OCI-LY1 (cell line): ENCODE measurements around the gene FARS2.

ENCODE experiments used
- H2AFZ ChIP-seq: fragments of 200-600 bp; sonication (generic), shearing (Covaris generic); 2 replicates; pipeline ENCODE4 v1.6.0; 2014; ENCODE audit warnings: antibody characterized with exemption, mild to moderate bottlenecking, low read length
- H3F3A ChIP-seq: fragments of 200-600 bp; sonication (generic), shearing (Covaris generic); 2 replicates; pipeline ENCODE4 v1.6.0; 2014; ENCODE audit warnings: mild to moderate bottlenecking, antibody characterized with exemption, low read length, moderate library complexity; ENCODE audit not compliant: insufficient read depth
- H3K27ac ChIP-seq: fragments of 200-600 bp; sonication (generic); 2 replicates; pipeline ENCODE4 v1.5.1; 2014; ENCODE audit warnings: low read length, mixed run types, mild to moderate bottlenecking, low read depth; ENCODE audit not compliant: poor library complexity, severe bottlenecking
- H3K27me3 ChIP-seq: fragments of 200-600 bp; sonication (generic); 2 replicates; pipeline ENCODE4 v1.6.0; 2014; ENCODE audit warnings: antibody characterized with exemption, mild to moderate bottlenecking, low read length, moderate library complexity; ENCODE audit not compliant: insufficient read depth
- H3K36me3 ChIP-seq: fragments of 200-600 bp; sonication (generic); 2 replicates; pipeline ENCODE4 v1.6.1; 2014; ENCODE audit warnings: mild to moderate bottlenecking, antibody characterized with exemption, low read length, moderate library complexity, mixed read lengths; ENCODE audit not compliant: insufficient read depth
- H3K4me1 ChIP-seq: fragments of 200-600 bp; sonication (generic); 2 replicates; pipeline ENCODE4 v1.5.1; 2014; ENCODE audit warnings: mild to moderate bottlenecking, low read length, moderate library complexity; ENCODE audit not compliant: insufficient read depth, severe bottlenecking
- H3K4me2 ChIP-seq: fragments of 200-600 bp; sonication (generic), shearing (Covaris generic); 2 replicates; pipeline ENCODE4 v1.6.1; 2014; ENCODE audit warnings: low read length
- H3K4me3 ChIP-seq: fragments of 200-600 bp; sonication (generic); 2 replicates; pipeline ENCODE4 v1.5.1; 2014; ENCODE audit warnings: low read length, low read depth, mild to moderate bottlenecking, mixed read lengths; ENCODE audit not compliant: poor library complexity, severe bottlenecking
- H3K79me2 ChIP-seq: fragments of 200-600 bp; shearing (Covaris generic); 2 replicates; pipeline ENCODE4 v1.6.1; 2016; ENCODE audit warnings: mixed run types, low read length, mixed read lengths; ENCODE audit not compliant: insufficient read depth
- H3K9ac ChIP-seq: fragments of 200-600 bp; sonication (generic), shearing (Covaris generic); 2 replicates; pipeline ENCODE4 v1.6.1; 2014; ENCODE audit warnings: mild to moderate bottlenecking, low read length, mixed read lengths
- H3K9me2 ChIP-seq: fragments of 200-600 bp; sonication (generic), shearing (Covaris generic); 2 replicates; pipeline ENCODE4 v1.6.1; 2014; ENCODE audit warnings: low read depth, mild to moderate bottlenecking, low read length, mixed read lengths
- H3K9me3 ChIP-seq: fragments of 200-600 bp; shearing (Covaris generic); 2 replicates; pipeline ENCODE4 v1.6.1; 2014; ENCODE audit warnings: low read length, mixed read lengths
- H4K20me1 ChIP-seq: fragments of 200-600 bp; sonication (generic), shearing (Covaris generic); 2 replicates; pipeline ENCODE4 v1.6.0; 2016; ENCODE audit warnings: mild to moderate bottlenecking, low read length; ENCODE audit not compliant: insufficient read depth
- CTCF ChIP-seq: fragments of 200-600 bp; sonication (generic), shearing (Covaris generic); IDR thresholded peaks from 2 replicates; pipeline ENCODE4 v1.5.1; 2017; ENCODE audit warnings: mild to moderate bottlenecking, antibody characterized with exemption, low read length, moderate library complexity, mixed read lengths
- EZH2 ChIP-seq: fragments of 200-600 bp; sonication (generic), shearing (Covaris generic); IDR thresholded peaks from 2 replicates; pipeline ENCODE4 v1.8.0; 2017; ENCODE audit warnings: borderline replicate concordance, mixed run types, mild to moderate bottlenecking, antibody characterized with exemption, low read length, moderate library complexity, mixed read lengths

Gene FARS2

GRCh38 chr6:5307058-5307457, 45.7 kb downstream of the FARS2 start:
- H3K9me3 ChIP-seq: no peaks in the 10 kb centered on the region
- H3K4me3 ChIP-seq: no peak overlapping the region
- no peaks in the 10 kb centered on the region; the same call in 1 of the 2 replicates for H3K36me3 ChIP-seq
- no peak overlapping the region for H3K27ac ChIP-seq
- H3K4me2 ChIP-seq: no peak overlapping the region
- no peaks in the 10 kb centered on the region for H3K9me2 ChIP-seq
- no peak overlapping the region for H2AFZ ChIP-seq
- TF ChIP-seq EZH2: no peak
- no peak for TF ChIP-seq CTCF
- H3K27me3 ChIP-seq: no peaks in the 10 kb centered on the region
- no peaks in the 10 kb centered on the region for H3F3A ChIP-seq
- no peaks in the 10 kb centered on the region for H3K79me2 ChIP-seq
- H3K4me1 ChIP-seq: peaks cover 15% of the 10 kb centered on the region
- H3K9ac ChIP-seq: no peak overlapping the region
- no peaks in the 10 kb centered on the region for H4K20me1 ChIP-seq

GRCh38 chr6:5308066-5308465, 46.8 kb downstream of the FARS2 start:
- Histone ChIP-seq H3K9me2 (no peaks in the 10 kb centered on the region), H3K9me3 (no peaks in the 10 kb centered on the region), H3K27me3 (no peaks in the 10 kb centered on the region), H3K27ac (no peak overlapping the region), H3F3A (no peaks in the 10 kb centered on the region), H3K4me2 (no peak overlapping the region), H2AFZ (no peak overlapping the region), H3K4me1 (peaks cover 5% of the 10 kb centered on the region), H3K36me3 (no peaks in the 10 kb centered on the region; the same call in 1 of the 2 replicates), H3K79me2 (no peaks in the 10 kb centered on the region), H4K20me1 (no peaks in the 10 kb centered on the region), H3K9ac (no peak overlapping the region), H3K4me3 (no peak overlapping the region)
- TF ChIP-seq EZH2 (no peak), CTCF (no peak)

GRCh38 chr6:5314191-5314865, 53.0 kb downstream of the FARS2 start:
- Histone ChIP-seq H3K4me3 (no peak overlapping the region), H3K4me2 (no peak overlapping the region), H3K27me3 (no peaks in the 10 kb centered on the region), H3K9me2 (no peaks in the 10 kb centered on the region), H3K79me2 (no peaks in the 10 kb centered on the region), H2AFZ (no peak overlapping the region), H3K9me3 (no peaks in the 10 kb centered on the region), H3K27ac (no peak overlapping the region), H4K20me1 (no peaks in the 10 kb centered on the region), H3K4me1 (no peaks in the 10 kb centered on the region), H3K9ac (no peak overlapping the region), H3F3A (no peaks in the 10 kb centered on the region), H3K36me3 (no peaks in the 10 kb centered on the region; the same call in 1 of the 2 replicates)
- no peak for TF ChIP-seq CTCF
- no peak for TF ChIP-seq EZH2
